HG03159 (cell line): ENCODE results near the gene SDK1.
"Not testable (repeated sequence)": the region's sequence is repeated elsewhere in the genome, so short reads cannot be mapped to it uniquely, and the experiment has no call there.

Experiments used
- ATAC-seq: cut with Tn5 transposase; IDR thresholded peaks from one replicate; pipeline ENCODE4 v1.9.1; 2021; ENCODE audit warnings: mild to moderate bottlenecking, moderate library complexity; ENCODE audit not compliant: unreplicated experiment

The SDK1 gene

GRCh38 chr7:3942816-3943745 lies 642.0 kb downstream of the SDK1 start:
- no peak for ATAC-seq

- ATAC-seq, result no peak
These were observed 642.9 kb downstream of the SDK1 start for GRCh38 chr7:3943779-3944520.

GRCh38 chr7:3949242-3949640 lies 648.2 kb downstream of the SDK1 start:
- no peak for ATAC-seq

GRCh38 chr7:3950249-3950648 lies 649.2 kb downstream of the SDK1 start:
- ATAC-seq, result peak; percentile 46

- ATAC-seq, result no peak
These were observed 650.4 kb downstream of the SDK1 start for GRCh38 chr7:3951316-3952055.

- ATAC-seq, result no peak
These were observed 652.1 kb downstream of the SDK1 start for GRCh38 chr7:3953133-3953532.

- ATAC-seq, result no peak
These were observed 652.9 kb downstream of the SDK1 start for GRCh38 chr7:3953946-3954345.

GRCh38 chr7:3955026-3955425 lies 654.0 kb downstream of the SDK1 start:
- ATAC-seq, result no peak

- ATAC-seq, result peak; percentile 62
These were observed 655.0 kb downstream of the SDK1 start for GRCh38 chr7:3955751-3956696.

GRCh38 chr7:3956949-3957348 lies 655.9 kb downstream of the SDK1 start:
- peak; percentile 50 for ATAC-seq

GRCh38 chr7:3957472-3958108 lies 656.5 kb downstream of the SDK1 start:
- ATAC-seq, result peak; percentile 48

GRCh38 chr7:3958109-3958483 lies 657.0 kb downstream of the SDK1 start:
- ATAC-seq, result no peak

GRCh38 chr7:3959364-3959763 lies 658.3 kb downstream of the SDK1 start:
- no peak for ATAC-seq

GRCh38 chr7:3960050-3960763 lies 659.2 kb downstream of the SDK1 start:
- ATAC-seq, result no peak

- no peak for ATAC-seq
These were observed 659.9 kb downstream of the SDK1 start for GRCh38 chr7:3960942-3961341.

GRCh38 chr7:3961857-3962503 lies 660.9 kb downstream of the SDK1 start:
- ATAC-seq, result no peak

- not testable (repeated sequence) for ATAC-seq
These were observed 662.7 kb downstream of the SDK1 start for GRCh38 chr7:3963768-3964167.

GRCh38 chr7:3964980-3965606 lies 664.0 kb downstream of the SDK1 start:
- ATAC-seq, result no peak
